Measurements from ENCODE around the gene CCNK.

CCNK gene

DNA sequence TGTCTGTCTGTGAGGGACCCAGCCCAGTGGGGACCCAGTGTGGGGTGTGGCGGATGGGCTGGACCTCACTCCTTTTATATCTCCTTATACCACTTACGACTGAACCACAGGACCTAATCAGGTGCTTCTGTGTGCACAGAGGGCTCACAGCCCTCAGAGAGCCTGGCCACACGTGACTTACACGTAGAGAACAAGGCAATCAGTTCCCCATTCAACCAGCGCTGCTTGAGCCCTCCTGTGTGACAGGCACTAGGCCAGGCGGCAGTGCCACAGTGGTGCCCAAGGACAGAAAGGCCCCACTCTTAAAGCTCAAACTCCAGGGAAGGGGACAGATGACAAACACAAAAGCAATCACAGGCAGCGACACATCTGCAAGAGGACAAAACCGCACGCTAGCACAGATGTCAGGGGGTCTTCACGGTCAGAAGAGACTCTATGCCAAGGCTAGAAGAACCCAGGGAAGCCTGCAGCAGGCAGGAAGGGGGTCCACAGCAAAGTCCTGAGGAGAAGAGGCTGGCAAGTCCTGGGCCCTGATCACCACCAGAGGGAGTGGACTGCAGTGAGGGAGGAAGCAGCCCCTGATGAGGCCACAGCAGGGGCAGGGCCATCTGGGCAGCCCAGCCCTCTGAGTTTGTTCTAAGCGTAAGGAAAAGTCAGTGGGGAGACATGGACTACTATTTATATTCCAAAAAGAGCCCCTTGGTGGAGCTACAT lies 39.9 kb upstream of the CCNK start:
- H3K4me3 ChIP-seq = no peak overlapping the region
- no peak overlapping the region for H3K27ac ChIP-seq
- no peaks in the 10 kb centered on the region for H3K9me3 ChIP-seq (replicated peaks in 1 of 11)
- H3K4me1 ChIP-seq = peaks cover 18 to 29% (median 24%) of the 10 kb centered on the region in 10 experiments
- TF ChIP-seq Cebpa-rat (IDR thresholded peaks at IDR 0.05) = no peak
- no peak overlapping the region for H3K9ac ChIP-seq
- H3K4me2 ChIP-seq = no peak overlapping the region
- H4K20me1 ChIP-seq = peaks cover 17 to 93% (median 70%) of the 10 kb centered on the region in 11 experiments; a peak in 21 of 22 replicates
- H3K27me3 ChIP-seq = no peaks in the 10 kb centered on the region
- H3K36me3 ChIP-seq = peaks cover 83 to 99% (median 94%) of the 10 kb centered on the region in 11 experiments

DNA sequence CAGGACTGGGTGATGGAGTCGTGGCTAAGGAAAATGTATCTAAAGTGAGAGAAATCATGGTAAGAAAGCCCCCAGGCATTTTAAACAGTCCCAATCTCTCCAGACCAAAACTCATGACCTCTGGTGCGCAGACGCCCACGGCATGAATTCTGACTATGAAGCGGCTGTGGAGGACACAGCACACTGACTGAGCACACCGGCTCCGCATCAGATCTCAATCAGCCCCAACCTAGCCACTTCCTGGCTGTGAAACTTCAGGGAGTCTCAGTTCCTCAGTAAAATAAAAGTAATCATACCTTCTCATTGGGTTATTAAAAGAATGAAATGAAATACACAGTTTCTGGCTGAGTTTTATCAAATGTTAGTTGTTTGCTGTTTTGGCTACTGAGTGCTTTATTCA lies 39.3 kb upstream of the CCNK start:
- no peak overlapping the region for H3K4me2 ChIP-seq
- H3K9ac ChIP-seq = no peak overlapping the region
- H3K27ac ChIP-seq = no peak overlapping the region
- no peak for TF ChIP-seq Cebpa-rat (IDR thresholded peaks at IDR 0.05)
- no peak overlapping the region for H3K4me3 ChIP-seq
- H3K27me3 ChIP-seq = no peaks in the 10 kb centered on the region
- peaks cover 86 to 99% (median 96%) of the 10 kb centered on the region in 11 experiments for H3K36me3 ChIP-seq
- H3K9me3 ChIP-seq (replicated peaks in 1 of 11) = no peaks in the 10 kb centered on the region
- peaks cover 12 to 23% (median 18%) of the 10 kb centered on the region in 10 experiments for H3K4me1 ChIP-seq
- H4K20me1 ChIP-seq = peaks cover 17 to 93% (median 67%) of the 10 kb centered on the region in 11 experiments; a peak in 21 of 22 replicates

DNA sequence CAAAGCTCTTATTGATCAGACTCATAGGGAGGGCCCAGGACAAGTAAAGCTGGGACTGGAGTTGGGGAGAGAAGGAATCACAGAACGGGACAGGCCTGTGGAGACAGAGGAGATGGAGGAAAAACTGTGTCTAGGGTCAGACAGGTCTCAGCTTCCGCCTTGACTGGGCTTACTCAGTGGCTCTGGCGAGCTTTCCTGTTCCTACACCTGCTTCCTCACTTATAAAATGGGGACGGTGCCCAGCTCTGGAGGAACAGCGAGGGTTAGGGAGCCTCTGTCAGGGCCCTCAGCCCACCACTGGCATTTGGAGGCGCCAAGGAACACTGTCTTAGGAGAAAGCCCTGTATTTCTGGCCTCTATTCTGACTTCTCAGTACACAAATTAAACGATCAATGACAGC lies 35.3 kb upstream of the CCNK start:
- H4K20me1 ChIP-seq = peaks cover 24 to 99% (median 79%) of the 10 kb centered on the region in 11 experiments; a peak in 20 of 22 replicates
- no peak overlapping the region for H3K4me3 ChIP-seq
- H3K4me1 ChIP-seq = 0 out of 20 replicates have a peak, but pooled peaks cover 0 to 8% (median 0%) of the 10 kb centered on the region in 10 experiments
- peaks cover 93 to 100% (median 100%) of the 10 kb centered on the region in 11 experiments for H3K36me3 ChIP-seq
- no peak overlapping the region for H3K27ac ChIP-seq
- no peaks in the 10 kb centered on the region for H3K9me3 ChIP-seq (replicated peaks in 1 of 11)
- no peak overlapping the region for H3K9ac ChIP-seq
- H3K4me2 ChIP-seq = no peak overlapping the region
- H3K27me3 ChIP-seq = no peaks in the 10 kb centered on the region
- no peak for TF ChIP-seq Cebpa-rat (IDR thresholded peaks at IDR 0.05)

DNA sequence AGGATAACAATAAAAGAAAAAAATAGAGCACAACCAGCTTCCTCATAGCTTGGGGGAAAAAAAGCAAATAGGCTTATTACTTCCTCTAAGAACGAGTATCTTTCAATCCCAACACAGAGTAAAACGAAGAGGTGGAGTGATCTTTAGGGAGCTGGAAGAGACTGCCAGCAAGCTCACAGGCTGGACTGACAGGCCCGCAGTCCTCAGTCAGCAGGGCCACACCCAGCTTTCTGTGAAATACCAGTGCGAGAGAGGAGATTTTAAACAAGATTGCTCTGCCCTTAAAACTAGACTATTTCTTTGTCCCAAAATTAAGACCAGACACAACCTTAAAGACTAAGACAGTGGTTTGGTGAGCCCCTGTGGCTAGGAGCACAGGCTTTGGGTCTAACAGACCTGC lies 33.5 kb upstream of the CCNK start:
- Histone ChIP-seq H3K4me1 (peaks cover 0 to 12% (median 6%) of the 10 kb centered on the region in 10 experiments; a peak in 9 of 20 replicates), H3K36me3 (peaks cover 93 to 100% (median 100%) of the 10 kb centered on the region in 11 experiments), H3K9me3 (replicated peaks in 1 of 11) (no peaks in the 10 kb centered on the region), H3K4me2 (no peak overlapping the region), H3K27ac (no peak overlapping the region), H3K27me3 (no peaks in the 10 kb centered on the region), H3K9ac (no peak overlapping the region; a peak in 1 of 22 replicates), H3K4me3 (no peak overlapping the region), H4K20me1 (peaks cover 20 to 99% (median 75%) of the 10 kb centered on the region in 11 experiments; a peak in 20 of 22 replicates)
- TF ChIP-seq Cebpa-rat (IDR thresholded peaks at IDR 0.05) = no peak

DNA sequence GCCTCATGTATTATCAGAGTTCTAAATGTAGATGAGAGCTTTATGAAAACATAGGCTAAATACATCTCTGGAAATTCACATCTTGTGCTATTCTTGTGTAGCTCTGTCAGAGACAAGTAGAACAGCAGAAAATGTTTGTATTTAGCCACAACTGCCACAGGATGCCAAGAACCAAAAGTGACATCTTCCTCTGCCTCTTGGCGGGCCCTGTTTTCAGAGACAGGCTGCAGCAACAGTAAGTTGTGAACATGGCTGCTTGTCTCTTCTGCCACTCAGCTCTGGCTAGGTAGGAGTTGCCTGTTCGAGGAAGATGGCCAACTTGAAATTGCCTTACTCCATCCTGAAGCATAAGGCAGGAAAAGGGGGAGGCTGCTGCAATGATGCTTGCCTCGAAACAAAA lies 30.9 kb upstream of the CCNK start:
- Histone ChIP-seq H3K9me3 (replicated peaks in 1 of 11) (no peaks in the 10 kb centered on the region), H3K4me2 (no peak overlapping the region), H3K36me3 (peaks cover 98 to 100% (median 100%) of the 10 kb centered on the region in 11 experiments), H3K4me1 (peaks cover 0 to 17% (median 10%) of the 10 kb centered on the region in 10 experiments; a peak in 9 of 20 replicates), H4K20me1 (peaks cover 22 to 98% (median 84%) of the 10 kb centered on the region in 11 experiments; a peak in 19 of 22 replicates), H3K4me3 (no peak overlapping the region), H3K27me3 (no peaks in the 10 kb centered on the region), H3K27ac (no peak overlapping the region), H3K9ac (no peak overlapping the region)
- TF ChIP-seq Cebpa-rat (IDR thresholded peaks at IDR 0.05) = no peak

DNA sequence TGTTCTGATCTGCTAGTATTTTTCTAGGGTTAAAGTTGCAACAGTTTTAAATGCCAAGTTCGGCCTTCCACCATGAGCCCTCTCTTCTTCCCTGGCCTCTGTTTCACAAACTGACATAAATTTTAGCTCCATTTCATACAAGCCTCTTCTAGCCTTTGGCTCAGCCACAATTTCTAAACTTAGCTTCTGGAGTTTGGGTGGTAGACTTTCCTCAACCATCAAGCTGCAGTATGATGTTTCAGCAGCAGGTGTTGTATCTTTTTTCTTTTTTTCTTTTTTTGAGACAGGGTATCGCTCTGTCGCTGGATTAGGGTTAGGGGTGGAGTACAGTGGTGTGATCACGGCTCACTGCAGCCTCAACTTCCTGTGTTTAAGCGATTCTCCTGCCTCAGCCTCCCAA lies 30.0 kb upstream of the CCNK start:
- peaks cover 98 to 100% (median 100%) of the 10 kb centered on the region in 11 experiments for H3K36me3 ChIP-seq
- no peak overlapping the region for H3K9ac ChIP-seq
- no peaks in the 10 kb centered on the region for H3K9me3 ChIP-seq (replicated peaks in 1 of 11)
- H3K27me3 ChIP-seq = no peaks in the 10 kb centered on the region
- no peak overlapping the region for H3K27ac ChIP-seq
- H3K4me3 ChIP-seq = no peak overlapping the region
- no peak overlapping the region for H3K4me2 ChIP-seq
- H4K20me1 ChIP-seq = peaks cover 21 to 96% (median 77%) of the 10 kb centered on the region in 11 experiments; a peak in 19 of 22 replicates
- no peak for TF ChIP-seq Cebpa-rat (IDR thresholded peaks at IDR 0.05)
- H3K4me1 ChIP-seq = peaks cover 0 to 17% (median 10%) of the 10 kb centered on the region in 10 experiments; a peak in 9 of 20 replicates

DNA sequence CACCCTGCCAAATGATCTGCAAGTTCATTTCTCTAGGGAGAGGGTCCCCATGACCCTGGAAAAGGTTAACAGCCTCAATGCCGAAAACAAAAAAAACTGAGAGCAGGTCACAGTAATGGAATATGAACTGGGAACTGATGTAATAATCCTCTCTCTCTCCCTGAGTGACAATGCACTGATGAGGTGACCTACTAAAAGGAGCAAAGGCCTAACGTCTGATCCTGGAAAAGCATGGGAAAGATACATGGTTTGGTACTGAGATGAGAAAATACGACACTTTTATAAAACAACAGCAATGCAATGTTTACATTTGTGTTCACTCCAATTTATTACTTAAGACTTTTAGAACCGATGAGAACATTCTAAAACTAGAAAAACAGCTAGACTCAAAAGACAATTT lies 28.2 kb upstream of the CCNK start:
- TF ChIP-seq Cebpa-rat (IDR thresholded peaks at IDR 0.05) = no peak
- no peak overlapping the region for H3K27ac ChIP-seq
- H3K36me3 ChIP-seq = peaks cover 97 to 100% (median 100%) of the 10 kb centered on the region in 11 experiments
- H3K4me1 ChIP-seq = peaks cover 0 to 17% (median 10%) of the 10 kb centered on the region in 10 experiments; a peak in 9 of 20 replicates
- peaks cover 21 to 92% (median 70%) of the 10 kb centered on the region in 11 experiments; a peak in 19 of 22 replicates for H4K20me1 ChIP-seq
- no peaks in the 10 kb centered on the region for H3K9me3 ChIP-seq (replicated peaks in 1 of 11)
- no peak overlapping the region for H3K4me3 ChIP-seq
- H3K4me2 ChIP-seq = no peak overlapping the region; a peak in 1 of 22 replicates
- no peaks in the 10 kb centered on the region for H3K27me3 ChIP-seq
- no peak overlapping the region for H3K9ac ChIP-seq

DNA sequence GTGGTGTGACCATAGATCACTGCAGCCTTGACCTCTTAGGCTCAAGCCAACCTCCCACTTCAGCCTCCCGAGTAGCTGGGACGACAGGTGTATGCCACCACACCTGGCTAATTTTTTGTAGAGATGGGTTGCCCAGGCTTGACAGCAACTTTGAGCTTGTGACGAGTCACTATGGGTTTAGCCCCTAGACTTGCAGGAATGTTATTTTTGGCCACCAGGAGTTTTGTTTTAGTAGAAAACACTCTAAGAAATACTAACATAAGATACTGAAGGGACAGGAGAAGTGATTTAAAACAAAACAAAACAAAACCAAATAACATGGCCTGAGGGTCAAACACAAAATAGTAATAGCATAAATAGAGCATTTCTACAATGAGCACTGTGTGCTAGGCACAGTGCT lies 27.0 kb upstream of the CCNK start:
- Histone ChIP-seq H3K36me3 (peaks cover 97 to 100% (median 100%) of the 10 kb centered on the region in 11 experiments), H3K27ac (no peak overlapping the region), H3K27me3 (no peaks in the 10 kb centered on the region), H4K20me1 (peaks cover 16 to 90% (median 68%) of the 10 kb centered on the region in 11 experiments; a peak in 20 of 22 replicates), H3K9me3 (replicated peaks in 1 of 11) (no peaks in the 10 kb centered on the region), H3K9ac (no peak overlapping the region), H3K4me2 (no peak overlapping the region), H3K4me1 (peaks cover 0 to 17% (median 10%) of the 10 kb centered on the region in 10 experiments; a peak in 9 of 20 replicates), H3K4me3 (no peak overlapping the region)
- TF ChIP-seq Cebpa-rat (IDR thresholded peaks at IDR 0.05) = no peak

DNA sequence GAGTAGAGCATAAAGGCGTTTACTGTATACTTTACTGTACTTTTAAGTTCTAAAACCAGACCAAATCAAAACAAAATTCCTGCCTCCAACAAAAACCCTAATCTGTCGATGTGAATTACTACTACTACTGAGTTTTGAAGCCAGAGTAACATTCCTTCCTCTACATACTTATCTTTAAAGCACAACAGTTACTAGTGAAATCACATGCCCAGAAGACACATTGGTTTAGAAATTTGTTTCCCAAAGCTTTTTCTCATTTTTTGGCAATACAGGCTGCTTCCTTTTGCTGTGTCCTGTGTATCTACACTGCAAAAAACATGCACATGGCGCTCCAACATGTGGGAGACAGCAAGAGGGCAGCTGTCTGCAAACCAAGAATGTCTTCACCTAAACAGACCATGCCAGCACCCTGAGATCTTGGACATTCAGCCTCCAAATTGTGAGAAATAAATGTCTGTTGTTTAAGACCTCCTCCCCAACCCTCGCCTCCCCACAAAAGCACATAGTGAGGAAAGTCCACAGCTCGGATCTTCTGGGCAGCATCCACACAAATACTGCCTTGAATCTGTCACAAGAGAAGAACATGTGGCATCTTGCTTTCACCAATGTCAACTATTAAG lies 21.6 kb upstream of the CCNK start:
- Histone ChIP-seq H3K9ac (no peak overlapping the region), H3K9me3 (replicated peaks in 1 of 11) (no peaks in the 10 kb centered on the region), H3K4me3 (no peak overlapping the region), H3K4me1 (peaks cover 0 to 11% (median 0%) of the 10 kb centered on the region in 10 experiments; a peak in 7 of 20 replicates), H4K20me1 (peaks cover 23 to 89% (median 63%) of the 10 kb centered on the region in 11 experiments; a peak in 21 of 22 replicates), H3K27me3 (no peaks in the 10 kb centered on the region), H3K27ac (no peak overlapping the region), H3K4me2 (no peak overlapping the region), H3K36me3 (peaks cover 98 to 100% (median 99%) of the 10 kb centered on the region in 11 experiments)
- TF ChIP-seq Cebpa-rat (IDR thresholded peaks at IDR 0.05) = no peak

All from BLaER1 treated with 17β-estradiol and CSF1 and Interleukin-3, amounts not matched to agents 10 nM and 100 nM (cell line).